ENCODE data around the gene KCNN3. TPM values are rescaled to one million over a fixed set of nuclear protein-coding genes. Genes with fewer than 3 reads are reported as not detected.

The KCNN3 gene
- polyA plus RNA-seq, 6 donors from 2014 or later = 0.03 TPM; not detected in 5

DNA sequence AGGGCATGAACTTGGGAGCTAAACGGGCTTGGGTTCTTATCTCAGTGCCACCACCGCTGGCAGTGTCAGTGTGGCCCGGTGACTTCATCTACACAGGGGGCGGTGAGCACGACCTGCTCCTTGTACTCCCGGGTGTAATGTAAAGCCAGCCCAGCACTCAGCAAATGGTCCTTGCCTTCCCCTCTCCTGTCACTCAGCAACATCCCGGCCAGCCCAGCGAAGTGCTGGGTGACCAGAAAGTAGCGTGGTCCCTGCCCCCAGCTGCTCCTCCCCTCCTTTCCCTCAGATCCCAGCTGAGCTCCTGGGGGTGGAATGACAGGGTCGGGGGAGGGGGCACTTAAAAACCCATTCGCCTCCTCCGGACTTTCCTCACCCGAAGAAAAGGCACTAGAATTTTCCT is 7.2 kb downstream of the KCNN3 start:
- no peaks in the 10 kb centered on the region for H3K36me3 Mint-ChIP-seq
- DNase-seq (no peak), ATAC-seq (ENCODE audit: low read depth in 2 of 2) (no peak)
- H3K27ac Mint-ChIP-seq = no peak overlapping the region
- H3K4me1 Mint-ChIP-seq = peaks cover 35 to 55% (median 46%) of the 10 kb centered on the region in 3 donors
- no peaks in the 10 kb centered on the region for H3K9me3 Mint-ChIP-seq
- H3K27me3 Mint-ChIP-seq = peaks cover 21 to 60% (median 51%) of the 10 kb centered on the region in 3 donors
- H3K4me3 Mint-ChIP-seq = peak overlapping the region in 1 of 8 donors; percentile 10

DNA sequence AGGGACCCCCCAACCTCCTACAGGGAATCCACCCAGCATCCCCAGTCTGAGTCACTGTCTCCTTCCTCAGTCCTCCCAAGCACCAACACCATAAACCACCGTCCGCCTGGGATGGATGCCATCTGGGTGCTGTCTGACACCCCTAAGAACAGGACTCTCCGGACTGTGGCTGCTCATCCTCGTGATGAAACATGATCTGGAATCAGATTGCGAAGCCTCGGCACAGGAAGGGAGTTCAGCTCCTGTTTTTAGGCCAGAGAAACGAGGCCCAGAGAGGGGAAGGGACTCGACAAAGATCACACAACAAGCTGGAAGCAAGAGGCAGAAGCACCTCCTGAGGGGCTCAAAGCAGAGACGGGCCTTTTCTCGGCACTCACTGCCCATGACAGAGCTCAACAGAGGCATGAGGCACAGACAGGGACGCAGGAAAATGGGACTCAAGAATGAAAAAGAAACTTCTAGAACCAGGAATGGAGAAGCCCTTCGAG is 8.4 kb downstream of the KCNN3 start:
- H3K36me3 Mint-ChIP-seq = no peaks in the 10 kb centered on the region
- H3K4me3 Mint-ChIP-seq = peak overlapping the region in 5 of 8 donors; percentile 4 to 76 (median 47)
- no peak for DNase-seq
- H3K27ac Mint-ChIP-seq = peak overlapping the region in 3 of 6 donors; percentile 61 to 92 (median 80)
- ATAC-seq (ENCODE audit: low read depth in 2 of 2) = no peak
- no peaks in the 10 kb centered on the region for H3K9me3 Mint-ChIP-seq
- peaks cover 17 to 48% (median 46%) of the 10 kb centered on the region in 3 donors for H3K27me3 Mint-ChIP-seq
- H3K4me1 Mint-ChIP-seq = peaks cover 31 to 51% (median 48%) of the 10 kb centered on the region in 3 donors

DNA sequence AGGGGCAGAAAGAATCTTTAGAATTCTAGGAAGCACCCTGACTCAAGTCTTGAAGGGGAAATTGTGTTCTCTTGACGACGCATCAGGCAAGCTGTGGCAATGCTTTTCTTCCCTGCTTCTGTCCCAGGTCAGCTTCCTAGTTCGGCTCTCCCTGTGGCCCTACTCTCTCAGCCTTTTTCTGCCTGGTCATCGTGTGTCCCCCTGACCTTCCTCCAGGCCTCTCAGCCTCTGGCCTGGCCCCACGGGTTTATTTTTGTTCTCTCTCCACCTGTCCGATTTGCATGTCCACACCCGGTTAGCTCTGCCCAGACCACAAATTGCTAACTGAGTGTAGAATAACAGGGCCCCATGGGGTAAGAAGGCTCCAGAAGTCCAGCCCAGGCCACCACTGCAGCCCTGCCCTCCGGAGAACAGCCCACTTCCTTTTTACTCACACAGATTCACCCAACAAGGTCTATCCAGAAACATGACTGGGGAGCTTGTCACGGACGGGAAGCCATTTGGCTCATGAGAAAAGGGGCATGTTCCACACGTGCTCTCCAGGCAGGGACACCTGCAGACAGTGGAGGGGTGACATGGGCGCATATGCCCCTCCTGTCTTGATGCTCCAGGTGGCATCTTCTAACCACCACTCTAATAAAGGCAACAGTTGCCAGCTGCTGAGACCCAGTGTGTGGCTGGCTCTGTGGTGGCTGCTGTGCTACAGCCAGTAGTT is 9.8 kb downstream of the KCNN3 start:
- DNase-seq (peak; percentile 46), ATAC-seq (ENCODE audit: low read depth in 2 of 2) (peak; percentile 77 to 82)
- H3K4me1 Mint-ChIP-seq = peaks cover 29 to 42% (median 39%) of the 10 kb centered on the region in 3 donors
- H3K36me3 Mint-ChIP-seq = no peaks in the 10 kb centered on the region
- H3K9me3 Mint-ChIP-seq = no peaks in the 10 kb centered on the region
- peaks cover 9 to 35% (median 32%) of the 10 kb centered on the region in 3 donors for H3K27me3 Mint-ChIP-seq
- H3K4me3 Mint-ChIP-seq = peak overlapping the region in 7 of 8 donors; percentile 5 to 87 (median 71)
- H3K27ac Mint-ChIP-seq = peak overlapping the region; percentile 7 to 96 (median 92)

DNA sequence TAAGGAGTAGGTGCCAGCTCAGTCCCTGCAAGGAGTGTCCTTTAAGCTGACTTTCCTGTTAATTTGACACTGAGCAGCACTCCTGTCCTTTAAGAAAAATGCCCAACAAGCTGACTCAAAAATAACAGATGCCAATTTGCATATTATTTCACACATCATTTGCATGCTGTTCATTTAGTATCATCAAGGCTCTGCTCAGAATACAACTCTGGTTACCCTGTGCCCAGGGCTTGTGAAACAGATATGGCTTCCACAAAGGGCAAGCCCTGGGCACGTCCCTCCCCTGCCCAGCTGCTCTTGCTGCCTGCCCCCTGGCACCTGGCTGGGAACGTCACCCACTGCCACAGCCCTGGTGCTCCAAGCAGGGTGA is 10.3 kb downstream of the KCNN3 start:
- H3K27ac Mint-ChIP-seq = peak overlapping the region in 4 of 6 donors; percentile 7 to 96 (median 76)
- ATAC-seq (ENCODE audit: low read depth in 2 of 2) (peak; percentile 26 to 48), DNase-seq (no peak)
- H3K27me3 Mint-ChIP-seq = peaks cover 8 to 31% (median 30%) of the 10 kb centered on the region in 3 donors
- peaks cover 28 to 40% (median 38%) of the 10 kb centered on the region in 3 donors for H3K4me1 Mint-ChIP-seq
- H3K4me3 Mint-ChIP-seq = peak overlapping the region in 5 of 8 donors; percentile 31 to 87 (median 70)
- H3K9me3 Mint-ChIP-seq = no peaks in the 10 kb centered on the region
- no peaks in the 10 kb centered on the region for H3K36me3 Mint-ChIP-seq

DNA sequence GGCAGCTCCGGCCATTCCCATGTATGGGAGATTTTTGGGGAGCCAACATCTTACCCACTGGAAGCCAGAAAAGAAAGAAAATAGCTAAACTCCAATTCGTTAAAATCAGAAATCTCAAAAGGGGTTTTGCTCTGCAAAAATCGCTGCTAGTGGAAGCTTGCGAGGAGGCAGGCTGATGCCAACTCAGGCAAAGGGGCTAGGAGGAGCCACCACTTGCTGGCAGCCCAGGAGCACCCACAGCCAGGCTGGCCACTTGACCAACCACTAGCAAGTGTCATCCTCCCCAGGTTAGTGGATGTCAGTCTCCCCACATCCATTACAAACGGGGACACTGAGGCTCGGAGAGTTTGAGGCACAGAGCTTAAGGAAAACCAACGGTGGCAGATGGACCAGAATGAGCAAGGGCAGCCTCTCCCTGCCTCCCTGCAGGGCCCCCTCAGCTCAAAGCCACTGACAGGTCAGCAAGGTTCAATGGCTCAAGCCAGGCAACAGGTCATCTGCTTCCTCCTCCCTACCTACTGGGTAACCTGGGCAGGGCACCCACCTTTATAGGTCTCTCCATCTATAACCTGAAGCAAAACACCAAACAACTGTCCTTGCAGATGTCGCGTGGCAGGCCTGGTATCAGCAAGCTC is 10.8 kb downstream of the KCNN3 start:
- DNase-seq (no peak), ATAC-seq (ENCODE audit: low read depth in 2 of 2) (no peak)
- Mint-ChIP-seq H3K4me1 (peaks cover 23 to 37% (median 33%) of the 10 kb centered on the region in 3 donors), H3K9me3 (no peaks in the 10 kb centered on the region), H3K4me3 (peak overlapping the region in 1 of 8 donors; percentile 31), H3K36me3 (no peaks in the 10 kb centered on the region), H3K27me3 (peaks cover 8 to 26% (median 25%) of the 10 kb centered on the region in 3 donors), H3K27ac (peak overlapping the region in 2 of 6 donors; percentile 7 to 62)

DNA sequence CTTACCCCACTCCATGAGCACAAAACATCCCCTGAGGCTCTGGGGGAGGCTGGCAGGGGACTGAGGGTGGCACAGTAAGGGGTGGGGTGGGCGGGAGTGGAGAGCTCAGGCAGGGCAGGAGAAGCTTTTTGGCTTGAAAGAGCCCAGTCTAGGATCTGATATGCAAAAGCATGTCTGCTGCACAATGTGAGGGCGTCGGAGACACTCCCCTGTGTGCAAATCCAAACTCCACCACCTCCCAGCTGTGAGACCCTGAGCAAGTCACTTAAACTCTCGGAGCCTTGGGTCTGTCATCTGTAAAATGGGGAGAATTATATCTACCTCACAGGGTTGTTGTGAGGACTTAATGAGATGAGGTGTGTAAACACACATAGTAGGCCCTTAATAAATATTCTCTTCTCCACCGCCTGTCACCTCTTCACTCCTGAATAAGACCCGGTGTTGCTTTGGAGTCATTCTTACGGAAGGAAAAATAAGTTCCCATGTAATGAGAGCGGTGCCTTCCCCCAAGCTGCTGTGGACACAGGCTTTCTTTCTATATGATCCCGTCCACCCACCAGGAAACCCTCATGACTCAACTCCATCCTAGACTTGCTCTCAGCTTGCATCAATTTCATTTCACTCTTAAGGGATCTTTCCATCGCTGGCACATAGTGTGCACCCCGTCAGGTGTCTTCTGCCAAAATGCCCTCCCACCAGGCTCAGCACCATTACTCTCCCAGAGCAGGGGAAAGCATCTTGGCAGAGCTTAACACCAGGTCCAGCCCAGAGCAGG is 12.5 kb downstream of the KCNN3 start:
- no peak for ATAC-seq (ENCODE audit: low read depth in 2 of 2)
- peaks cover 19 to 32% (median 28%) of the 10 kb centered on the region in 3 donors for H3K4me1 Mint-ChIP-seq
- DNase-seq = no peak
- no peaks in the 10 kb centered on the region for H3K9me3 Mint-ChIP-seq
- H3K27ac Mint-ChIP-seq = no peak overlapping the region
- no peak overlapping the region for H3K4me3 Mint-ChIP-seq
- peaks cover 0 to 12% (median 10%) of the 10 kb centered on the region in 3 donors for H3K27me3 Mint-ChIP-seq
- no peaks in the 10 kb centered on the region for H3K36me3 Mint-ChIP-seq

DNA sequence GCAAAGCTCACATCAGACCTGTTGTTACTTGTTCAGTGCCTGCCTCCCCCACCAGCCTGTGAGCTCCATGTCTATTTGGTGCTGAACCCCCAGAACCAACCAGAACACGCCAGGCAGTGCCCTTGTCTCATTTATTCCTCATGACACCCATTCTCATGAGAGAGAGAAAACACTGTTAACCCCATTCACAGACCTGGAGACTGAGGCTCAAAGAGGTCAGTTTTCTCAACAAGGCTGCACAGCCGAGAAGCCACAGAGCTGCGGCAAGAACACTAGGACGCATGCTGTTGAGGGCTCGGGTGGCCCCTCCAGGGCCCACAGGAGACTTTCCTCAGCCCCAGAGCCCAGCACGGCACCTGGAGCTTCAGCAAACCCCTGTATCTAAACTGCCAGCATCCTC is 13.1 kb downstream of the KCNN3 start:
- no peak overlapping the region for H3K27ac Mint-ChIP-seq
- H3K4me3 Mint-ChIP-seq = no peak overlapping the region
- H3K9me3 Mint-ChIP-seq = no peaks in the 10 kb centered on the region
- peaks cover 19 to 32% (median 23%) of the 10 kb centered on the region in 3 donors for H3K4me1 Mint-ChIP-seq
- ATAC-seq (ENCODE audit: low read depth in 2 of 2) (no peak), DNase-seq (no peak)
- H3K36me3 Mint-ChIP-seq = no peaks in the 10 kb centered on the region
- H3K27me3 Mint-ChIP-seq = peaks cover 0 to 8% (median 5%) of the 10 kb centered on the region in 3 donors

DNA sequence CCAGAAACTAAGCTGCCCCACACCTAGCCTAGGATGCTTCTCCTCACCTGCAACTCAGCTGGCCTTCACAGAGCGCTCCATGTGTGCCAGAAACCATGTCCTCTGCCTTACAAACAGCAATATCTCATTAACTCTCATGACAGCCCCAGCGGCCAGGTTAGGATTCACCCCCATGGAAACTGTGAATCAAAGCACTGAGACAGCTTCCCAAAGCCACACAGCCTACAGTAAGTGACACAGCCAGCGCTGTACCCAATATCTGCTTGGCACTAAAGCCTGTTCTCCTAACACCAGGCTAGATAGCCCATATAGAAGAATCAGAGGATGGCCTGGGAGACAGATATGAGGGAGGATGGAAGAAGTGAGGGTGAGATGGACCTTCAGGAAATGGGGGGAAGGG is 13.5 kb downstream of the KCNN3 start:
- Mint-ChIP-seq H3K27me3 (peaks cover 0 to 10% (median under 1%) of the 10 kb centered on the region in 3 donors), H3K36me3 (no peaks in the 10 kb centered on the region), H3K4me3 (no peak overlapping the region), H3K27ac (peak overlapping the region in 3 of 6 donors; percentile 1 to 82 (median 9)), H3K4me1 (peaks cover 21 to 29% (median 22%) of the 10 kb centered on the region in 3 donors), H3K9me3 (no peaks in the 10 kb centered on the region)
- ATAC-seq (ENCODE audit: low read depth in 2 of 2) = no peak
- DNase-seq = no peak

DNA sequence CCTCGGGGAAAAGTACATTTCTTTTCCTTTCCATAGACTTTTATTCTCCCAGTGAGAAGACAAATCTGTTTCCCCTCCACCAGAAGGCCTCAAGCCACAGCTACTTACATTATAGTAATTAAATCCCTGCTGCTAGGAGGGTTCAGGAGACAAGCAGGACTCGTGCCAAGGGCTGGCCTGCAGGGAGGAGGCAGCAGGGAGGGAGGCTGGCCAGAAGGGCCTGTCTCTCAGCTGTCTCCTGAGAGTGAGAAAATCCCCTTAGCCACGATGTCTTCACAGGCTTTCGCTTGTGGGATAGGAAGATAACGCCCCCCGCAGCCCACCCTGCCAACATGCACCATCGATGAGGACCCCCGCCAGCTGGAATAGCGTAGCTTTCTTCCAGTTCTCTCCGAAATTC is 14.0 kb downstream of the KCNN3 start:
- Mint-ChIP-seq H3K4me3 (no peak overlapping the region), H3K27me3 (peaks cover 0 to 14% (median 0%) of the 10 kb centered on the region in 3 donors), H3K36me3 (no peaks in the 10 kb centered on the region), H3K4me1 (peaks cover 17 to 24% (median 17%) of the 10 kb centered on the region in 3 donors), H3K27ac (no peak overlapping the region), H3K9me3 (peaks cover 0 to 1% (median 0%) of the 10 kb centered on the region in 7 donors)
- DNase-seq = no peak
- ATAC-seq (ENCODE audit: low read depth in 2 of 2) = no peak

DNA sequence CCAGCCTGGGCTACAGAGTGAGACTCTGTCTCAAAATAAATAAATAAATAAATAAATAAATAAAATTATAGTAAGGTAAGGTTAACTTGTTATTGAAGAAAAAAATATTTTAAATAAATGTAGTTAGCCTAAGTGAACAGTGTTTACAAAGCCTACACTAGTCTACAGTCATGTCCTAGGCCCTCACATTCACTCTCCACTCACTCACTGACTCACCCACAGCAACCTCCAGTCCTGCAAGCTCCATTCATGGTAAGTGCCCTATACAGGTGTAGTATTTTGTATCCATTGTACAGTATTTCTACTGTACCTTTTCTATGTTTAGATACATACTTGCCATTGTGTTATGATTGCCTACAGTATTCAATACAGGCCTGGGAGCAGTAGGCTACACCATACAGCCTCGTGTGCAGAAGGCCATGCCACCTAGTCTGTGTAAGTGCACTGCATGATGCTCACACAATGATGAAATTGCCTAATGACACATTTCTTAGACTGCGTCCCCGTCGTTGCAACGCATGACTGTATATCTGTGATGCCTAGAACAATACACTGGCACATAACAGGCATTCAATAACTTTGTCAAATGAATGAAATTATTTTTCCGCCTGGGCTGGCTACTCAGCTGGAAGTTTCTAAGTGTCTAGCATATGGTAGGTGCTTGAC is 14.8 kb downstream of the KCNN3 start:
- no peak for ATAC-seq (ENCODE audit: low read depth in 2 of 2)
- H3K9me3 Mint-ChIP-seq = peaks cover 0 to 1% (median 0%) of the 10 kb centered on the region in 7 donors
- no peak overlapping the region for H3K4me3 Mint-ChIP-seq
- no peak overlapping the region for H3K27ac Mint-ChIP-seq
- DNase-seq = no peak
- peaks cover 13 to 16% (median 13%) of the 10 kb centered on the region in 3 donors for H3K4me1 Mint-ChIP-seq
- peaks cover 0 to 14% (median 0%) of the 10 kb centered on the region in 3 donors for H3K27me3 Mint-ChIP-seq
- H3K36me3 Mint-ChIP-seq = no peaks in the 10 kb centered on the region

DNA sequence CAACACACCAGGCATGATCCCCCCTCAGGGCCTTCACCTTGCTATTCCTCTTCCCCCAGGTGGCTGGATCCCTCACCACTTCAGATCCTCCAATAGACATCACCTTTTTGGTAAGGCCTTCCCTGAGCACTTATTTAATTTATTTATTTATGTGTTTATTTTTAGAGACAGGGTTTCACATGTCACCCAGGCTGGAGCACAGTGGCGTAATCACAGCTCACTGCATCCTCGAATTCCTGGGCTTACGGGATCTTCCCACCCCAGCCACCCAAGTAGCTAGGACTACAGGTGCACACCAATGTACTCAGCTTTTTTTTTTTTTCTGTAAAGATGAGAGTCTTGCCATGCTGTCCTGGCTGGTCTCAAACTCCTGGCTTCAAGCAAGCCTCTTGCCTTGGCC is 17.2 kb downstream of the KCNN3 start:
- peaks cover 0 to 4% (median 2%) of the 10 kb centered on the region in 3 donors for H3K4me1 Mint-ChIP-seq
- peak overlapping the region in 1 of 6 donors; percentile 42 for H3K27ac Mint-ChIP-seq
- H3K27me3 Mint-ChIP-seq = peaks cover 0 to 23% (median 19%) of the 10 kb centered on the region in 3 donors
- no peak overlapping the region for H3K4me3 Mint-ChIP-seq
- DNase-seq (no peak), ATAC-seq (ENCODE audit: low read depth in 2 of 2) (no peak)
- peaks cover 0 to 5% of the 10 kb centered on the region in 2 donors for H3K36me3 Mint-ChIP-seq
- peaks cover 0 to 1% (median 0%) of the 10 kb centered on the region in 7 donors for H3K9me3 Mint-ChIP-seq

DNA sequence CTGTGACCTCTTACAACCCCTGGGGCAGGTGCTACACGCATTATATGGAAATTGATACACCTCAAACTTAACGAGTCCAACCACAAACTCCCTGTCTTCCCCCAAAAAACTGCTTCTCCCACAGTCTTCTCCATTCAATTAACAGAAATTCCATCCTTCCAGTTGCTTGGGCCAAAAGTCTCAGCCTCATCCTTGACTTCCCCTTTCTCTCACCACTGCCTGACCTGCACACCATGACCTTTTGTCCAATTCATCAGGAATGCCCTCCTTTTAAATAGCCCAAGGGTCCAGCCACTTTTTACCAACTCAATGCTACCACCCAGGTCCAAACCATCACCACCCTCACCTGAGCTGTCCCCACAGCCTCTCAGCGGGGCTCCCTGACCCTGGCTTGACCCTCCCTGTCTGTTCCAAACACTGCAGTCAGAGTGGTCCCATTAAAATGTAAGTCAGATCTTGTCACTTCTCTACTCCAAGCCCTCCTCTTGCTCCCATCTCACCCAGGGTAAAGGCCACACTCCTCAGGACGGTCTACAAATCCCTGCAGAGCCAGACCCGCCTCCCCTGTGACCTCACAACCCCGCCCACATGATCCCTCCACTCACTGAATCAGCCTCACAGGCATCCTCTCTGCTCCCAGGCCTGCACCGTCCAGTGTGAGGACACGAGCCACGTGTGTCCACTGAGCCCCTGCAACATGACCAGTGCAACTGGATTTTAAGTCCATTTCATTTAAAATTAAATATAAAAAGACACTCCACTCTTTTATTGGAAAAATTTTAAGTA is 18.5 kb downstream of the KCNN3 start:
- peaks cover 4 to 25% (median 16%) of the 10 kb centered on the region in 3 donors for H3K27me3 Mint-ChIP-seq
- H3K36me3 Mint-ChIP-seq = peaks cover 0 to 5% of the 10 kb centered on the region in 2 donors
- peaks cover 0 to 1% (median 0%) of the 10 kb centered on the region in 7 donors for H3K9me3 Mint-ChIP-seq
- no peak for ATAC-seq (ENCODE audit: low read depth in 2 of 2)
- no peak for DNase-seq
- H3K27ac Mint-ChIP-seq = peak overlapping the region in 2 of 6 donors; percentile 12 to 15
- H3K4me1 Mint-ChIP-seq = peaks cover 0 to 4% (median 0%) of the 10 kb centered on the region in 3 donors
- no peak overlapping the region for H3K4me3 Mint-ChIP-seq

Data from naive B cell (primary cell).